NOMO-1 (cell line): ENCODE results near the gene TMEM44.
A peak's percentile ranks its signal among the peaks of the same experiment; 100 is the strongest.
"Not testable (repeated sequence)": the region's sequence is repeated elsewhere in the genome, so short reads cannot be mapped to it uniquely, and the experiment has no call there.

Source experiments
- DNase-seq, 2 experiments: peaks; one replicate each; lab custom pipeline; 2025; ENCODE audit not compliant: unreplicated experiment in 2 of 2; lab: John Stamatoyannopoulos, UW

Gene TMEM44

GRCh38 chr3:194615226-194615625 lies 18.0 kb downstream of the TMEM44 start:
- no peak for DNase-seq

- DNase-seq, result no peak
These were observed 21.0 kb downstream of the TMEM44 start for GRCh38 chr3:194612221-194612620.

- no peak for DNase-seq
These were observed 22.5 kb downstream of the TMEM44 start for GRCh38 chr3:194610689-194611088.

- DNase-seq, result no peak
These were observed 23.6 kb downstream of the TMEM44 start for GRCh38 chr3:194609601-194610000.

GRCh38 chr3:194608981-194609380 lies 24.2 kb downstream of the TMEM44 start:
- no peak for DNase-seq

GRCh38 chr3:194607592-194608389 lies 25.4 kb downstream of the TMEM44 start:
- no peak for DNase-seq

- no peak for DNase-seq
These were observed 26.3 kb downstream of the TMEM44 start for GRCh38 chr3:194606941-194607340.

GRCh38 chr3:194606163-194606562 lies 27.1 kb downstream of the TMEM44 start:
- DNase-seq, result no peak

GRCh38 chr3:194605314-194605713 lies 27.9 kb downstream of the TMEM44 start:
- not testable (repeated sequence) for DNase-seq

GRCh38 chr3:194604837-194605236 lies 28.4 kb downstream of the TMEM44 start:
- DNase-seq, result no peak

- no peak for DNase-seq
These were observed 29.1 kb downstream of the TMEM44 start for GRCh38 chr3:194604126-194604525.

GRCh38 chr3:194602669-194603171 lies 30.5 kb downstream of the TMEM44 start:
- no peak for DNase-seq

- DNase-seq, result no peak
These were observed 34.3 kb downstream of the TMEM44 start for GRCh38 chr3:194598771-194599557.

GRCh38 chr3:194596906-194597305 lies 36.3 kb downstream of the TMEM44 start:
- DNase-seq, result no peak

GRCh38 chr3:194592798-194593752 lies 40.1 kb downstream of the TMEM44 start:
- DNase-seq, result peak; percentile 76 to 87

GRCh38 chr3:194588741-194589140 lies 44.5 kb downstream of the TMEM44 start:
- DNase-seq, result no peak

- no peak for DNase-seq
These were observed 45.0 kb downstream of the TMEM44 start for GRCh38 chr3:194588236-194588635.

- DNase-seq, result no peak
These were observed 45.7 kb downstream of the TMEM44 start for GRCh38 chr3:194587438-194587931.

- DNase-seq, result no peak
These were observed 46.4 kb downstream of the TMEM44 start for GRCh38 chr3:194586836-194587235.

- no peak for DNase-seq
These were observed 47.3 kb downstream of the TMEM44 start for GRCh38 chr3:194585880-194586281.
